Fibroblast of lung (primary cell): ENCODE data around the gene OR6Y1. TPM values are rescaled to one million over a fixed set of nuclear protein-coding genes. Genes with fewer than 3 reads are reported as not detected.

Experiments used
- DNase-seq, 2 donors: peaks; one replicate each; pipeline versions ENCODE4 v3.0.0 to v3.0.0-alpha.2; 2010; ENCODE audit warnings: low read depth in 2 of 2
- H2AFZ ChIP-seq: 2 replicates; pipeline ENCODE4 v1.5.1; 2012; ENCODE audit warnings: low read length, control low read depth, inconsistent platforms
- H3K27ac ChIP-seq: 2 replicates; pipeline ENCODE4 v1.5.1; 2011; ENCODE audit warnings: low read length, control low read depth; ENCODE audit not compliant: insufficient read depth
- H3K27me3 ChIP-seq: 2 replicates; pipeline ENCODE4 v1.5.1; 2011; ENCODE audit warnings: mild to moderate bottlenecking, low read length; ENCODE audit not compliant: control insufficient read depth, insufficient read depth
- H3K36me3 ChIP-seq: 2 replicates; pipeline ENCODE4 v1.5.1; 2011; ENCODE audit warnings: low read length; ENCODE audit not compliant: control insufficient read depth, insufficient read depth
- H3K4me1 ChIP-seq: 2 replicates; pipeline ENCODE4 v1.5.1; 2011; ENCODE audit warnings: low read length; ENCODE audit not compliant: control insufficient read depth, insufficient read depth; ENCODE audit errors: extremely low read depth
- H3K4me2 ChIP-seq: 2 replicates; pipeline ENCODE4 v1.5.1; 2011; ENCODE audit warnings: low read length, control low read depth; ENCODE audit not compliant: insufficient read depth; ENCODE audit errors: extremely low read depth
- H3K4me3 ChIP-seq, 4 experiments: fragments of 200-600 bp in 1 of 4; sonication (generic) in 1 of 4; replicated peaks in 1 of 4; 2 replicates each; pipeline ENCODE4 v1.5.1; 2011 to 2016; ENCODE audit warnings: low read length in 4 of 4, low read depth in 3 of 4, mild to moderate bottlenecking in 3 of 4, control low read depth in 2 of 4, inconsistent platforms in 1 of 4, mixed read lengths in 1 of 4; ENCODE audit not compliant: insufficient read depth in 1 of 4; ENCODE audit errors: control extremely low read depth in 1 of 4
- H3K79me2 ChIP-seq: 2 replicates; pipeline ENCODE4 v1.5.1; 2012; ENCODE audit warnings: mild to moderate bottlenecking, low read length, inconsistent platforms; ENCODE audit not compliant: control insufficient read depth, insufficient read depth
- H3K9ac ChIP-seq: 2 replicates; pipeline ENCODE4 v1.5.1; 2011; ENCODE audit warnings: mild to moderate bottlenecking, low read length, control low read depth; ENCODE audit not compliant: insufficient read depth
- H3K9me3 ChIP-seq: 2 replicates; pipeline ENCODE4 v1.5.1; 2012; ENCODE audit warnings: low read depth, low read length; ENCODE audit not compliant: control insufficient read depth, insufficient read depth
- H4K20me1 ChIP-seq: 2 replicates; pipeline ENCODE4 v1.5.1; 2011; ENCODE audit warnings: low read length; ENCODE audit not compliant: control insufficient read depth, insufficient read depth; ENCODE audit errors: extremely low read depth
- CTCF ChIP-seq, 2 donors: IDR thresholded peaks in 1 of 2; conservative IDR thresholded peaks in 1 of 2; 1 replicate in 1 of 2; 2 replicates in 1 of 2; pipeline ENCODE4 v1.5.1; 2011 to 2012; ENCODE audit warnings: low read length in 2 of 2, control low read depth in 1 of 2, inconsistent platforms in 1 of 2, low read depth in 1 of 2, mild to moderate bottlenecking in 1 of 2
- EZH2 ChIP-seq: IDR thresholded peaks from 2 replicates; pipeline ENCODE4 v1.5.1; 2012; ENCODE audit warnings: low read length, control low read depth, mild to moderate bottlenecking; ENCODE audit errors: missing control alignments
- polyA plus RNA-seq, 2 donors: library from polyadenylated mRNA; depleted of rRNA in 1 of 2; stranded (reverse) in 1 of 2; unstranded in 1 of 2; fragments of >200 nt; gene quantifications; 2 replicates each; pipeline ENCODE4 v1.2.1, GENCODE V29; 2011 to 2012; ENCODE audit warnings: missing spikeins in 1 of 2
- total RNA-seq: library from RNA; depleted of rRNA; stranded (reverse); fragments of >200 nt; gene quantifications from 2 replicates; pipeline ENCODE4 v1.2.1, GENCODE V29; 2014

The OR6Y1 gene
- total and polyA plus RNA-seq, 2 donors (not counting 1 experiment from before 2014, with no cell fraction given), result not detected

DNA sequence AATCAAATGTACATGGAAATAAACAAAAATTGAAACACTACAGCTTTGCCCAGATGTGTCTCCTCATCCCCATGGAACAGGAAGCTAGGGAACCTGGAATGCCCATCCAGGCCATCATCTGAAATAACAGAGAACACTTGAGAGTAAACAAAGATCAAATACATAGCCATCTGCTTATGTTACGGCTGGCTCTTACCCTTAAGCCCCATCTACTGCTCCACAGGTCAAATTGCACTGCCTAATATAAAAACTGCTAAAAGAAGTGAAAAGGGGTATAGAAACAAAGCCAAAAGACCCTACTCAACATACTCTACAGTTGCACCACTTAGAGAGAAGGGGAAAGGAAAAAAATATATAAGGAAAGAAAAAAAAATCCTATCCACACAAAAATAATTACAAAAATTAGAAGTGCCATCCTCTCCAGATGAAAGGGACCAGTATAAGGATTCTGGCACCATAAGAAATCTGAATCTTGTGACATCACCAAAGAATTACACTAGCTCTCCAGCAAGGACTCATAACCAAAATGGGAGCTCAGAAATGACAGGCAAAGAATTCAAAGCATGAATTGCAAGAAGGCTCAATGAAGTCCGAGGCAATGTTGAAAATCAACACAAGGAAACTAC is 26.9 kb downstream of the OR6Y1 start:
- Histone ChIP-seq H3K4me3 (no peak overlapping the region), H3K79me2 (no peaks in the 10 kb centered on the region), H3K4me2 (no peak overlapping the region), H3K4me1 (no peaks in the 10 kb centered on the region), H3K36me3 (no peaks in the 10 kb centered on the region), H3K9me3 (no peaks in the 10 kb centered on the region), H3K27me3 (no peaks in the 10 kb centered on the region), H3K9ac (no peak overlapping the region), H2AFZ (no peak overlapping the region), H3K27ac (no peak overlapping the region), H4K20me1 (no peaks in the 10 kb centered on the region)
- no peak for TF ChIP-seq EZH2
- TF ChIP-seq CTCF (conservative IDR thresholded peaks at IDR 0.05 in 1 of 2, IDR thresholded peaks at IDR 0.05 in 1 of 2; ENCODE audit: low read depth in 1 of 2, low read length in 2 of 2), result peak; percentile 66
- peak; percentile 17 to 61 for DNase-seq

DNA sequence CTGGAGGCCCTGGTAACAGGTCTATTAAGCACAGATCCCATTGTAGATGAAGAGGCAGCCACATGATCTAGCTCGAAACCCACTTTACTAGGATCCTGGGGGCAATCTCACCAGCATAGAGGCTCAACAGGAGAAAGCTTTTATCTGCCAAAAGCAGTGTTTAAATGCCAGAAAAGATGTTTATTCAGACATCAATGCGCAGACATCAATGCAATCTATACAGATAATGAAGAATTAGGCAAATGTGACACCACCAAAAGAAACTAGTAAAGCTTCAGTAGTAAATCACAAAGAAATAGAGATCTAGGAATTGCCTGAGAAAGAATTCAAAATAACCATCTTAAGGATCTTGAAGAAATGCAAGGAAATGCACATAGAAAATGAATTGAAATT is 32.5 kb downstream of the OR6Y1 start:
- H4K20me1 ChIP-seq, result no peaks in the 10 kb centered on the region
- TF ChIP-seq CTCF (conservative IDR thresholded peaks at IDR 0.05 in 1 of 2, IDR thresholded peaks at IDR 0.05 in 1 of 2; ENCODE audit: low read depth in 1 of 2, low read length in 2 of 2) (no peak), EZH2 (no peak)
- no peaks in the 10 kb centered on the region for H3K4me1 ChIP-seq
- H2AFZ ChIP-seq, result no peak overlapping the region
- no peaks in the 10 kb centered on the region for H3K79me2 ChIP-seq
- no peaks in the 10 kb centered on the region for H3K9me3 ChIP-seq
- H3K27ac ChIP-seq, result no peak overlapping the region
- no peaks in the 10 kb centered on the region for H3K27me3 ChIP-seq
- H3K4me2 ChIP-seq, result no peak overlapping the region
- DNase-seq, result no peak
- H3K9ac ChIP-seq, result no peak overlapping the region
- no peaks in the 10 kb centered on the region for H3K36me3 ChIP-seq
- H3K4me3 ChIP-seq, result no peak overlapping the region

DNA sequence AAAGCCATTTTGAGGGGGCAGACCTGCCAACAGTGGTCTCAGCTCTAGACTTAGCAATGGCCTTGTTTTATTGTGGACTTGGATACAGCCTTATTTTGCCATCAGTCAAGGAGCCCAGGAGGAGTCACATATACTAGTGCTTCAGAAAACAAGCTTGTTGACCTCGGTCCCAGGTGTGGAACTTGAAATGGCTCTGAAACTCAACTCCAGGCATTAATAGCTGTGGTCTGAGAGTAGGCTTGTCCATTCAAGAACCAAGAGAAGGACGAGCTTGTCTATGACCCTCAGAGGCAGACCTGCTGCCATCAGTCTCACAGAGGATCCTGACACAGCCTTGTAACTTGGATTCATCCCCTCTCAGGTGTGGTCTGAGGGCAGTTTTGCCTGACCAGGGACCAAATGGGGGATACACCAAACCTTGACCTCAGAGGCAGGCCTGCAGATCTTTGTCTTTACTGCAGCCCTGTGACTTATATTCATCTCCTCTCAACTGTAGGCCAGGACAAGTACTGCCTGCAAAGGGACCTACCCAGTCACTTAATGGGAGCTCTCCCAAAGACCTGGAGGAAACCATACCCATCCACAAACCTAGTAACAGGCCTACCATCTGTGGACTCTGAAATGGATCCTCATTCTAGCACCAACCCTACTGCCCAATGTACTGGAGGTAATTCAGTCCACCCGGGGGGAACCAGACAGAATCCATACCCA is 33.1 kb downstream of the OR6Y1 start:
- Histone ChIP-seq H3K9me3 (no peaks in the 10 kb centered on the region), H3K79me2 (no peaks in the 10 kb centered on the region), H4K20me1 (no peaks in the 10 kb centered on the region), H3K4me3 (no peak overlapping the region), H3K4me1 (no peaks in the 10 kb centered on the region), H3K9ac (no peak overlapping the region), H2AFZ (no peak overlapping the region), H3K27me3 (no peaks in the 10 kb centered on the region), H3K36me3 (no peaks in the 10 kb centered on the region), H3K4me2 (no peak overlapping the region), H3K27ac (no peak overlapping the region)
- TF ChIP-seq CTCF (conservative IDR thresholded peaks at IDR 0.05 in 1 of 2, IDR thresholded peaks at IDR 0.05 in 1 of 2; ENCODE audit: low read depth in 1 of 2, low read length in 2 of 2), result no peak
- no peak for DNase-seq
